Upper lobe of left lung (tissue), 4 donors: ENCODE results near the gene IMPA2.

ENCODE experiments used
- CTCF ChIP-seq, 6 experiments: fragments of 450-650 bp in 4 of 6; fragments of 200-600 bp in 2 of 6; sonication (generic) in 2 of 6; IDR thresholded peaks; one replicate each; pipeline ENCODE4 v1.5.1; 2016 to 2019; ENCODE audit warnings: antibody characterized with exemption in 6 of 6
- EP300 ChIP-seq, 4 donors: sonication (generic); formaldehyde crosslinking; IDR thresholded peaks; one replicate each; pipeline ENCODE4 v1.5.1; 2017; ENCODE audit warnings: antibody characterized with exemption in 4 of 4, control low read depth in 2 of 4
- POLR2A ChIP-seq, 4 donors: fragments of 450-650 bp; IDR thresholded peaks; one replicate each; pipeline ENCODE4 v1.5.1; 2016 to 2017; ENCODE audit warnings: antibody characterized with exemption in 4 of 4, mild to moderate bottlenecking in 2 of 4
- POLR2AphosphoS5 ChIP-seq, 2 donors: sonication (generic); formaldehyde crosslinking; IDR thresholded peaks; one replicate each; pipeline ENCODE4 v1.5.1; 2017; ENCODE audit warnings: antibody characterized with exemption in 2 of 2

DNA sequence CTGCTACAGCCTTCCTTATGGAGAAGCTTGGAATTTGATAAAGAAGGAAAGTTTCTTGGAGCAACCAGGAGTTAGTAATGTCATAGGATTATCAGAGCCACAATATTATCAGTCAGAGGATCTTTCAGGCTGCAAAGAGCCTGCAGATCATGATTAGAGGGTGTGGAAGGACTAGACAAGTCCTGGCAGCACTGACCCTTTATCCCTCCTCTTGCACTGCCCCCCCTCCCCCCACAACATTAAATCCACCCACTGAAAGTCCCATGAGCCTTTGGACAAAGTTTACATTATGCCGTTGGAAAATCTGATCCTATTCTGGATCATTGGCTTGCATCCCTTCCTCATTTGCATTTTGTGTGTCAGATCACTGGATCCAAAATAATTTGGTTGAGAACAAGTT lies 18.7 kb upstream of the IMPA2 start:
- TF ChIP-seq CTCF (IDR thresholded peaks at IDR 0.05) (no peak), POLR2A (IDR thresholded peaks at IDR 0.05) (no peak), POLR2AphosphoS5 (IDR thresholded peaks at IDR 0.05) (no peak), EP300 (IDR thresholded peaks at IDR 0.05) (no peak)
